HG02885 (cell line): ENCODE data around the gene ANKRD61.
"Not testable (repeated sequence)": the region's sequence is repeated elsewhere in the genome, so short reads cannot be mapped to it uniquely, and the experiment has no call there.

Experiments used
- ATAC-seq: cut with Tn5 transposase; IDR thresholded peaks from one replicate; pipeline ENCODE4 v1.9.1; 2021; ENCODE audit warnings: mild to moderate bottlenecking; ENCODE audit not compliant: unreplicated experiment, poor library complexity

ANKRD61 gene

DNA sequence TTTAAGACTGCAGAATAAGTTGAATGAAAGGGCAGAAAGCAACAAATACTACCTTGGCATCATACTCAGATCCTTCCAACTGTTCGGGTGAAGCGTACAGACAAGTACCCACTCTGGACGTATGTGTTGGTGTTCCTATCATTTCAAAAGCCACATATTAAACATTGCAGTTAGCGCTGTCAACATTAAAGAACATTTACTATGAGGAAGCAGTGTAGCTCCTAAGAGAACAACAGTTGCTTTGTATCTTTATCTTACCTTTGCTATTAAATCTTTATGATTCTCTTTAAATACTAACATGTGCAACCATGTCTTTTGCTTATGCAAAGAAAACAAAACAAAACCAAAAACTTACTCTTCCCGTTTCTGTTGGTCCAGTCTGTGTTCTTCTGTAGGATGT, 2.6 kb upstream of the ANKRD61 start:
- no peak for ATAC-seq

DNA sequence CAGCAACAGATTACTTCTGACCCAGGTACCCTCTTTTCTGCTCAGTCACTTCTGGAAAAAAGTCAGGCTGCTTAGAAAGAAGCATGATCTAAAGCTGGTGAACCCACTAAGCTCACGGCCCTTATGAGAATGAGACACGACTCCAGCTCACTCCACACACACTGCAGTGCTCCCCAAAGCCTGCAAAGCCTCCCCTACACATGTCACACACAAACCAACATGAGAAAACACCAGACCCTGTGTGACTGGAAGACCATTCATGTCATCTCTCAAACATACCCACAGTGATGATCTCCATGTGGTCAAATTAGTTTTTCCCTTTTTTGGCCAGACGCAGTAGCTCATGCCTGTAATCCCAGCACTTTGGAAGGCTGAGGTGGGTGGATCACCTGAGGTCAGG, 391 bp downstream of the ANKRD61 start:
- no peak for ATAC-seq

DNA sequence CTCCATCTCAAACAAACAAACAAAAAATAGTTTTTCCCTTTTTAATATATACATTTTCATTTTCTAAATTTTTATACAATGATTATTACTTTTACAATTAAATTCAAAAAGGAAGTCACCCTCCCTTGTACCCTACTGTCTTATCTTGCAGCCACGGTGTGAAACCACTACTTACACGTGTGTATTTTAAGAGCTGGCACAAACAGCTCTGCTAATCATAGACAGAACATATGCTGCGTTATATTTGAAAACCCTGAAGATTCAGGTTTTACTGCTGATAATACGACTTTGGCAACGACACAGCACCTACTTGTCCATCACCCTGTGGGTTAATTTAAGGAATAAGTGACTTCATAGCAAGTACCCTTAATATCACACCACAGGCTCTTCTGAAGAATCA, 991 bp downstream of the ANKRD61 start:
- no peak for ATAC-seq

DNA sequence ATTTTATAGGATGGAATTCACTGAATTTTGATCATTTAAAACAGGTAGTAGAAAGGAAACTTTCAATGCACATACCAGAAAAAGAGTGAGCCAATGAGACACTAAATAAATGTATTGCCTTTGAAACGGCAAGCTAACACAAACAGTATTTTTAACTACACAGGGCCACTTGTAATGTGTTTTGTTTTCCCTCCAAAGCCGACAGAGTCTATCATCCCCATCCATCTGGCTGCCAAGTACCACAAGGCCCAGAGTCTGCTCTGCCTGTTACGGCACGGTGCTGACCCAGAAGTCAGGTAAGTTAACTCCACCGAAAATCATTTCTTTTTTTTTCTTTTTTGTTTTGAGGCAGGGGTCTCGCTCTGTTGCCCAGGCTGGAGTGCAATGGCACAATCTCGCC, 1.5 kb downstream of the ANKRD61 start:
- ATAC-seq: no peak

DNA sequence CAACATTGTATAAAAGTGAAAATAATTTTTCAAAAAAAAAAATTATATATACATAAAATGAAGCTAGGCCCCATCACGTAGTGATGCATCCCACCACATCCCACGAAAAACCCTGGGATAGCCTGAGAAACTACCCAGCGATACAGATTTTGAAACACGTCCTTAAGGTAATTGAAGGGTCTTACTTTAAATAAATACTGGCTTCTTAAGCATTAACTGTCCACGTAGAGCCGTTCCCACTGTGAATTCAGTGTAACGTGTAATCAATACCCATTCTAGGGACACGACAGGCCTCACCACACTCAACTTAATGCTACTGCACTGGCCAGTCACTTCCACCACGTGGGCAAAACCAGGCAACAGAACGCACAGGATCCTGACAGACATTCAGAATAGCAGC, 4.0 kb downstream of the ANKRD61 start:
- ATAC-seq: no peak

DNA sequence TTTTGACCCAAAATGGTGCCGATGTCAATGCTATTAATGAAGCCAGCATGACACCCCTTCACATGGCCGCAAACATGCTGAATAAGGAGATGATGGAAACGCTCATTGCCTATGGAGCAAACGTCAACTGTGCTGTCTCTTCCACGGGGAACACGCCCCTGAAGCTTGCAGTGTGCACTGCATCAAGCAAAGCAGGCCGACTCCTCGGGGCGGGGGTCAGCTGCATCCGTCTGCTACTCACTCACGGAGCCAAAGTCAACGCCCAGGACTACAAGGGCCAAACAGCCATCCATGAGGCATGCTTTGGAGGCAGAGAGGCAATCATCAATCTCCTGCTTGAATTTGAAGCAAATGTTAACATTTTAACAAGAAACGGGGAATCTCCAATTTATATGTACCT, 4.5 kb downstream of the ANKRD61 start:
- no peak for ATAC-seq

DNA sequence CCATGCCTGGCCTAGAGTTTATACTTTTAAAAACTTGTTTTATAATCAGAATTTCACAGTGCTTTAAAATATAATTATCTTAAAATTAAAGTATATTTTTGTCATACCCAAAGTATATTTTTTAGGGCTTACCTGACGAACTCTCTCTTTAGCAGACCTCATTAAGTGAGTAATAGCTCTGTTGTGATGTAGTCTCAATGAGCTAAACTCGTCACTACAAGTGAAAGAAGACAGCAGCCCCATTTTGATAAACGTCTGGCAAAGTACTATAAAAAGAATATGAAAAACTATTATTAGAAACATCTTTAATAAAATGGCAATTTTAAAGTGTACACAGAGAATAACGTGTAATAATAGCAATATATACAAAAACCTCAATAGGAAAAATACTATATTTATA, 18.6 kb downstream of the ANKRD61 start:
- ATAC-seq: no peak

DNA sequence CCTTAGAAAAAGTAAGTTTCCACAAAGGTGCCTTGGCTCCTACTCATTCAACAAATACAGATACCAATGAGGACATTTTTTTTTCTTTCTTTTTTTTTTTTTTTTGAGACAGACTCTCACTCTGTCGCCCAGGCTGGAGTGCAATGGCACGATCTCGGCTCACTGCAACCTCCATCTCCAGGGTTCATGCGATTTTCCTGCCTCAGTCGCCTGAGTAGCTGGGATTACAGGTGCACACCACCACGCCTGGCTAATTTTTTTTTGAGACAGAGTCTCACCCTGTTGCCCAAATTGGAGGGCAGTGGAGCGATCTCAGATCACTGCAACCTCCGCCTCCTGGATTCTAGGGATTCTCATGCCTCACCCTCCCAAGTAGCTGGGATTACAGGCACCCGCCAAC, 20.0 kb downstream of the ANKRD61 start:
- not testable (repeated sequence) for ATAC-seq

GRCh38 chr7:6056616-6057015, 25.4 kb downstream of the ANKRD61 start:
- ATAC-seq: no peak

DNA sequence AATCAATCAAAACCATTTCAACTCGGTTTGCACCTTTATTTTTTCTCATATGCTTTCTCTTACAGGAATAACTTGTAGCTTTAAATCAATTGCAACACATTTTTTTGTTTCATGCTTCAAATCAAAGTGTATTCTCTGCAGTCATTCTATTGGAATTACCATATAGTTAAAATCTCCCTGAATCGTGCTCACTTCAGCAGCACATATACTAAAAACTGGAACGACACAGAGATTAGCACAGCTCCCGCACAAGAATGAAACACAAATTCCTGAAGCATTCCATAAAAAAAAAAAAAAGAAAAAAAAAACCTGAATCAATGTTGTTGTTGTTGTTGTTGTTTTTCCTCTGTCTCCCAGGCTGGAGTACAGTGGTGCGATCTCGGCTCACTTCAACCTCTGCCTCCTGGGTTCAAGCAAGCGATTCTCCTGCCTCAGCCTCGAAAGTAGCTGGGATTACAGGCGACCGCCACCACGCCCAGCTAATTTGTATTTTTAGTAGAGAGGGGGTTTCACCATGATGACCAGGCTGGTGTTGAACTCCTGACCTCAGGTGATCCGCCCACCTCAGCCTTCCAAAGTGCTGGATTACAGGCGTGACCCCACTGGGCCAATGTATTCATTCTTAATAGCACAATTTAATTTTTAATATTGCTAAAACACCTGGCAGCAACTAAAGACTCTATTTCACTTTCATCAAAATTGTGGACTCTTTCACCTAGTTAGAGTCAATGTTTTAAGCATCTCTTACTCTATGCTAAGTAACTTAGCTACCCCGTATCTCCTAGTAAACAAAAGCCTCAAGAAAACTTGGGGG, 26.3 kb downstream of the ANKRD61 start:
- no peak for ATAC-seq

DNA sequence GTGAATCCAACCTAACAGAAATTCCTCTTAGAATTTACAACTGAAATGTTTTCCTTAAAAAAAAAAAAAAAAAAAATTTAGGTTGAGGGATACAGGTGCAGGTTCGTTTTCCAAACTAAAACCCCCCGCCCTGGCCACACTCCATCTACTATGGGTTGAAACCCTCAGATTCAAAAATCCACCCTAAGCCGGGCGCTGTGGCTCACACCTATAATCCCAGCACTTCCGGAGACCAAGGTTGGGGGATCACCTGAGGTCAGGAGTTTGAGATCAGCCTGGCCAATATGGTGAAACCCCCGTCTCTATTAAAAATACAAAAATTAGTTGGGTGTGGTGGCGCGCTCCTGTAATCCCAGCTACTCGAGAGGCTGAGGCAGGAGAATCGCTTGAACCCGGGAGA, 28.8 kb downstream of the ANKRD61 start:
- not testable (repeated sequence) for ATAC-seq

GRCh38 chr7:6071406-6071805, 40.2 kb downstream of the ANKRD61 start:
- peak; percentile 72 for ATAC-seq

- ATAC-seq: no peak
These were observed 43.6 kb downstream of the ANKRD61 start for GRCh38 chr7:6074612-6075380.

DNA sequence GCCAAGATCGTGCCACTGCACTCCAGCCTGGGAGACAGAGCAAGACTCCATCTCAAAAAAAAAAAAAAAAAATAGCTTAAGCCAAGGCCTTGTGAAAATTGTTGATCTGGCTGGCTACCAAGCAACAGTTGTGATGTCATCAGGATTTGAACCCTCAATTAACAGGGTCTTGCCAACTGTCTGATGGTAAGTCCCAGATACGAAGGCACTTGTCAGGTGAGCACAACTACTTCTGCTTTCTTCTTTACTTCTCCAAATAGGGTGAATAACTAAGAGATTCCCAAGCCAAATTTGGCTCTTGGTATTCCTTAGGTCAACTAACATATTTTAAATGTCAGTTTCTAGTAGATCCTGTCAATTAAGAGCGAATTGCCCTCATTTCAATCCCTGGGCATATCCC, 47.4 kb downstream of the ANKRD61 start:
- no peak for ATAC-seq

DNA sequence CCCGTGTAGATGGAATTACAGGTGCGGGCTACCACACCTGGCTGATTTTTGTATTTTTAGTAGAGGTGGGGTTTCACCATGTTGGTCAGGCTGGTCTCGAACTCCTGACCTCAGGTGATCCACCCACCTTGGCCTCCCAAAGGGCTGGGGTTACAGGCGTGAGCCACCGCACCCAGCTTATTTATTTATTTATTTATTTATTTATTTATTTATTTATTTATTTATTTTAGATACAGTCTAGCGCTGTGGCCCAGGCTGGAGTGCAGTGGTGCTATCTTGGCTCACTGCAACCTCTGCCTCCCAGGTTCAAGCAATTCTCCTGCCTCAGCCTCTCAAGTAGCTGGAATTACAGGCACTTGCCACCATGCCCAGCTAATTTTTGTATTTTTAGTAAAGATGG, 51.9 kb downstream of the ANKRD61 start:
- not testable (repeated sequence) for ATAC-seq
